ENCODE data around the gene USP21.

USP21 gene

GRCh38 chr1:161137881-161138280 is 21.4 kb upstream of the USP21 start:
- DNase-seq, result no peak

DNA sequence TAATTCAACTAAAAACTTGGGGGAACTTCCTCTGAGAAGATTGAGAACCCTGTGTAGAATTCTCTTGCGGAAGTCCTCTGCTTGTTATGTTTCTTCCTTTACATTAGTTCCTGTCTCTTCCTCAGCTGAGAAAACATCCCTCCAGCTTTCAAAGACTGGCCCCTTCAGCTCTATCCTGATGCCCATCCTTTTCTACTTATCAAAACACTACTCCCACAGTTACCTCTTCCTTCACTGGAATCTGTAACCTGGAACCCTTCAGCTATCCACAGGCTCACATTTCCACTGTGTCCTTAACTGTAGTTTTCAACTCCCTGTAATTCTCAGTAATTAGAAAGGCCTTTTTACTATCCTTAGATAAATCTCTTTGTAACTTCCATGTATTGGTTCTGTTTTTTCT is 20.9 kb upstream of the USP21 start:
- DNase-seq, result no peak

DNA sequence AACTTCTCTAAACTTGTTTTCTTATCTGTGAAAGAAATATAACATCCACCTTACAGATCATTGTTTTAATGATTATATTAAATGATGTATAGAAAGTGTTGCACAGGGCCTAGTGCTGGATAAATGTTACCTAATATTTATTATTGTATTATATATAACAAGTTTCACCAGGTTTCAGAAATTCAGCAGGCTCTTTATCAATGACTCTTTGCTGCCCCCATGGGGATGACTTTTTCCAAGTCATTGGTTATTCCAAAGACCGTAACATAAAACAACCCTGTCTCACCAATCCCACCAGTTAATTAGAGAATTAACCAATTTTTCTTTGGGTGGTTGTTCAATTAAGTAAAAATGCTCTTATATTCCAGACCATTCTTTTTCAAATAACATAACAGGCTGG is 19.5 kb upstream of the USP21 start:
- no peak for DNase-seq

GRCh38 chr1:161140755-161141400 is 18.4 kb upstream of the USP21 start:
- DNase-seq, result no peak

- DNase-seq, result no peak
These were observed 13.5 kb upstream of the USP21 start for GRCh38 chr1:161145832-161146231.

GRCh38 chr1:161153176-161153575 is 6.1 kb upstream of the USP21 start:
- no peak for DNase-seq

- DNase-seq, result peak; percentile 89
These were observed 5.5 kb upstream of the USP21 start, which contains the start of gene UFC1 for GRCh38 chr1:161153682-161154337. Gene UFC1, plus strand, starts transcription at chr1:161153978. Its CDS starts 20 bp downstream, at chr1:161153998.

- no peak for DNase-seq
These were observed 1.4 kb upstream of the USP21 start for GRCh38 chr1:161157867-161158266.

DNA sequence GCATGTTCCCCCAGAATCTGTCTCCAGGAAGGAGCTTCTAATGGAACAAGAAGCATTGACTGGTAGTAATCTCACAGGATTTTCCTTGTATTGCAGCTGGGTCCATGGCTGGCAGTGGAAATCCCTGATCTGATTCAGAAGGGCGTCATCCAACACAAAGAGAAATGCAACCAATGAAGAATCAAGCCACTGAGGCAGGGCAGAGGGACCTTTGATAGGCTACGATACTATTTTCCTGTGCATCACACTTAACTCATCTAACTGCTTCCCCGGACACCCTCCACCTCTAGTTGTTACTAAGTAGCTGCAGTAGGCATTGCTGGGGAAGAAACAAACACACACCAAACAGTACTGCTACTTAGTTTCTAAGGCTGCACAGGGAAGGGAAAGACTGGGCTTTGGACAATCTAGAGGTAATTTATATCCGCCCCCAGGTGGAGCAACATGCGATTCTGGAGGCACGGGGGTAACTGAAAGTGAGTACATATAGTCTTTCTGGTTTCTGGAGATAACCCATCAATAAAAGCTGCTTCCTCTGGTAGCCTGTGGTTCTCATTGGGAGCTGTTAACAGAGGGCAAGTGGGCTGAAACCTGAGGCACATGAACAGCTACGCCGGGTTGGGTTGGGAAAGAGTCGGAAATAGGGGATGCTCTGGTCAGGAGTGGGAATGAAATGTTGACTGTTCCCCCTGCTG is 837 bp upstream of the USP21 start:
- no peak for DNase-seq

DNA sequence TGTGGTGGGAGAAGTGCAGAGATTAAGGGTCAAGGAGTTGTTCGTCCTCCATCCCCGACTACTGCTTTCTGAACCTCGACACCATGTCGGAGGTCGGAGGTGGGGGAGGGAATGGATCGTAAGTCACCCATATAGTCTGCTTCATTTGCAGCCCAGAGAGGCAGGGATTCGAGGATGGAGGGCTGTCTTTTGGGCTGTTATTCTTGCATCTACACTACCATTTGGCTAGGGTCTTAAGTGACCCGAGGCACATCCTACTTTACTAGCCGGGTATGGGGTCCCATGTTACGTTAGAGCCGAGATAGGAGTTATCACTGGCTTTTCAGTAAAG is 578 bp downstream of the USP21 start:
- no peak for DNase-seq

DNA sequence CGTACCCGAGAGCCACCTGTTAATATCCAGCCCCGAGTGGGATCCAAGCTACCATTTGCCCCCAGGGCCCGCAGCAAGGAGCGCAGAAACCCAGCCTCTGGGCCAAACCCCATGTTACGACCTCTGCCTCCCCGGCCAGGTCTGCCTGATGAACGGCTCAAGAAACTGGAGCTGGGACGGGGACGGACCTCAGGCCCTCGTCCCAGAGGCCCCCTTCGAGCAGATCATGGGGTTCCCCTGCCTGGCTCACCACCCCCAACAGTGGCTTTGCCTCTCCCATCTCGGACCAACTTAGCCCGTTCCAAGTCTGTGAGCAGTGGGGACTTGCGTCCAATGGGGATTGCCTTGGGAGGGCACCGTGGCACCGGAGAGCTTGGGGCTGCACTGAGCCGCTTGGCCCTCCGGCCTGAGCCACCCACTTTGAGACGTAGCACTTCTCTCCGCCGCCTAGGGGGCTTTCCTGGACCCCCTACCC is 1.4 kb downstream of the USP21 start:
- no peak for DNase-seq

DNA sequence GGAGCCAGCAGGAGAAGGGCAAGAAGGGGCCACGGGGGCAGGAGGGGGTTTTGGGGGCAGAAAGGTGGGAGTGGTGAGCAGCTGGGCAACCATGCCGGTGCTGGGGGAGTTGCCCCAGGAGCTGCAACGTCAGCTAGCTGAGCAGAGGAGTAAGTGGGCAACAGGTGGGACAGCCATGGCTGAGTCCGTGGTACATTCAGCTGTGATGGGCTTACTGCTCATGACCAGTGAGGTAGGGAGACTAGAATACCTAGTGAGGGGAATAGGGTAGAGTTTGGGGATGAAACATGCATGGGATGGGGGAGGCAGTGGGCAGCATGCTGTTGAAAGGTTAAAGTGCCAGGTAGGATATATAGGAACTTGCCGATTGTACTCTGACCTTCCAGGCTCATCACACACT is 2.4 kb downstream of the USP21 start:
- DNase-seq, result no peak

- DNase-seq, result no peak
These were observed 2.8 kb downstream of the USP21 start for GRCh38 chr1:161162052-161162451.

- no peak for DNase-seq
These were observed 3.5 kb downstream of the USP21 start for GRCh38 chr1:161162806-161163205.

DNA sequence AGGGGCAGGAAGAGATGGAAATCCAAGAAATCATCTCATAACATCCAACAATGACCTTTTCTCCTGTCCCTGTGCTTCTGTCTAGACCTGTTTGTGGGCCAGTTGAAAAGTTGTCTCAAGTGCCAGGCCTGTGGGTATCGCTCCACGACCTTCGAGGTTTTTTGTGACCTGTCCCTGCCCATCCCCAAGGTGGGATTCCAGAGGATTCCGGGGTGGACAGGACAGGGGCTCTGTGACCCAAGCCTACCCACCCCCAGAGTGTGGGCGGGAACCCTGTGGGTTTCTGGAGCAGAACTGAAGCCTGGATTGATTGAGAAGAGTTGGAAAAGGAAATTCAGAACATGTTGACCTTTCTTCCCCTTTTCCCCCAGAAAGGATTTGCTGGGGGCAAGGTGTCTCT is 4.5 kb downstream of the USP21 start:
- no peak for DNase-seq

DNA sequence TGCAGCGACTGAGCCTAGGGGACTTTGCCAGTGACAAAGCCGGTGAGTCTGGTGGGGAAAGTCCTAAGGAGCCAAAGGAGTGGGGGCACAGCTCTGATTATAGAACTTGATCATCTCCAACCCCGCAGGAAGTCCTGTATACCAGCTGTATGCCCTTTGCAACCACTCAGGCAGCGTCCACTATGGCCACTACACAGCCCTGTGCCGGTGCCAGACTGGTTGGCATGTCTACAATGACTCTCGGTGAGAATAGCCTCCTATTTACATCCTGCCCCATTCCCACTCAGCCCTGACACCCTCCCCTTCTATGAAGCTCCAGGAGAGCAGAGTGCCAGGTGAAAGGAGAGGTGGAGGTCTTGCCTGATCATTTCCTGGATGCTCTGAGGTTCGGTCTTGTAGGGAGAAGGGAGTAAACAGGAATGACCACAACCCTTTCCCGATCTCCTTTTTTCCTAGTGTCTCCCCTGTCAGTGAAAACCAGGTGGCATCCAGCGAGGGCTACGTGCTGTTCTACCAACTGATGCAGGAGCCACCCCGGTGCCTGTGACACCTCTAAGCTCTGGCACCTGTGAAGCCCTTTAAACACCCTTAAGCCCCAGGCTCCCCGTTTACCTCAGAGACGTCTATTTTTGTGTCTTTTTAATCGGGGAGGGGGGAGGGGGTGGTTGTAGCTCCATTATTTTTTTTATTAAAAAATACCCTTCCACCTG is 5.8 kb downstream of the USP21 start:
- no peak for DNase-seq

- DNase-seq, result peak; percentile 98
These were observed 6.7 kb downstream of the USP21 start, which contains the start of gene PPOX for GRCh38 chr1:161165742-161166668. Gene PPOX, plus strand, starts transcription at chr1:161166426. Its CDS starts 422 bp downstream, at chr1:161166848.

- no peak for DNase-seq
These were observed 7.6 kb downstream of the USP21 start for GRCh38 chr1:161166669-161167548.

- DNase-seq, result no peak
These were observed 9.6 kb downstream of the USP21 start for GRCh38 chr1:161168906-161169305.

DNA sequence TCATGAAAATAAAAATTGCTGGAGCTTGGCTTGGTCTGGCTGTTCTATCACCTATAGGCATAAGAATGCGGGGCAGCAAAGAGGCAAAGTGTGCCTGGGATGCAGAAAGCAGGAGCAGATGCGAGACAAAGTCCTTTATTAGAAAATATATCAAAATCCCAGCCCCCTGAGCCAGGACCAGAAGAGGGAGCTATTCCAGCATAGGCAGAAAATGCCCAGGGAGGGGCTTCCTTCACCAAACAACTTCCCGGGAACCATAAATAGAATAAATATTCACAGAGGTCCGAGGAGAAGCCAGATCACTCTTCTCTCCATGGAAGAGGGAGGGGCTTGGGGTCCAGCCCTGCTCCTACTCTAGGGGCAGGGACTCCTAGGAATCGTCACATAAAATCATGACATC is 11.9 kb downstream of the USP21 start:
- DNase-seq, result no peak

GRCh38 chr1:161171696-161172095 is 12.4 kb downstream of the USP21 start:
- DNase-seq, result no peak

Data from fibroblast of skin of back (primary cell).